DMS79 treated with DMSO at 0.1 percent for 48 hours (cell line): ENCODE results near the gene ANKRD11.

Experiments used
- DNase-seq: peaks from one replicate; lab custom pipeline; 2025; lab: John Stamatoyannopoulos, UW

Gene ANKRD11

DNA sequence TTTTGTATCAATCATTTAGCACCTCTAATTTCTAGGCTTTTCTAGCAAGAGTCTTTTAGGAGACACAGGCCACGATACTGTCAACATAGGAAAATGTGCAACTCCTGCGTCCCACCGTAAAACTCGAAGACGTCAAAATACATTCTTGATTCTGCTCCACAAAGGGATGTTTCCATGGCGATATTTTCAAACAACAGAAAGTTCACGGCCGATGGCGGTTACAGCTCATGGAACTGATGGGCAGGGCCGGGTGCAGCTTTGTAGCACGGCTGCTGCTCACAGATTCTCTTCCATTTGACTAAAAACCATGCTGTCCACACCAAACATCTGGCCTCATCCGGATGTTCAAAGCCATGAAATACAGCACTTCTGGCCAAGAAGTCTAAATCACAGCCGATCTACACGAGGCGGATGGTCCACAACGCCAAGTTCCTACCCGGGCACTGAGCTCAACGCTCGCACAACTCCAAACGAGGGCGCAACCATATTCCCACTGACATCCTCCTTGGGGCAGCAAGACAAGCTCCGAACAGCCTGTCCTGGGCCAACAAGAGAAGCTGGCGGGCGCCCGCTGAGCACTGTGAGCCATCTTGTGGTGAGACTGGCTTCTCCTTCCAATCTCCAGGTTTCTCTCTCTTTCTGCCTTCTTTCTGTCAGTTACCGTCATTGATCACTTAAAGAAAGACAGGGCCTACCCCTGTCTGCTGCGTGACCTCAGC is 193.0 kb downstream of the ANKRD11 start:
- DNase-seq, result no peak

DNA sequence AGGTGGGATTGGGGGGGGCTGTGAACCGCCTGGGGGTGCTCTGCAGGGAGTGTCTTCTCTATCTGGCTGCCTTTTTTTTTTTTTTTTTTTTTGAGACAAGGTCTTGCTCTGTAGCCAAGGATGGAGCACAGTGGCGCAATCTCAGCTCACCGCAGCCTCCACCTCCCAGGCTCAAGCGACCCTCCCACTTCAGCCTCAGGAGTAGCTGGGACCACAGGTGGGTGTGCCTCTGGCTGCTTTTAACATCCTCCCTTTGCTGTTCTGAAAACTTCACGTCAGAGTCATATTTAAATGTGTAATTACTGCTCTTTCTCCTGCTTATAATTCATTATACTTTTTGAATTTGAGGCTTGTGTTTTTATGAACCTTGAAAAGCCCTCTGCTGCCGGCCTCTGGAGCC is 194.4 kb downstream of the ANKRD11 start:
- no peak for DNase-seq

DNA sequence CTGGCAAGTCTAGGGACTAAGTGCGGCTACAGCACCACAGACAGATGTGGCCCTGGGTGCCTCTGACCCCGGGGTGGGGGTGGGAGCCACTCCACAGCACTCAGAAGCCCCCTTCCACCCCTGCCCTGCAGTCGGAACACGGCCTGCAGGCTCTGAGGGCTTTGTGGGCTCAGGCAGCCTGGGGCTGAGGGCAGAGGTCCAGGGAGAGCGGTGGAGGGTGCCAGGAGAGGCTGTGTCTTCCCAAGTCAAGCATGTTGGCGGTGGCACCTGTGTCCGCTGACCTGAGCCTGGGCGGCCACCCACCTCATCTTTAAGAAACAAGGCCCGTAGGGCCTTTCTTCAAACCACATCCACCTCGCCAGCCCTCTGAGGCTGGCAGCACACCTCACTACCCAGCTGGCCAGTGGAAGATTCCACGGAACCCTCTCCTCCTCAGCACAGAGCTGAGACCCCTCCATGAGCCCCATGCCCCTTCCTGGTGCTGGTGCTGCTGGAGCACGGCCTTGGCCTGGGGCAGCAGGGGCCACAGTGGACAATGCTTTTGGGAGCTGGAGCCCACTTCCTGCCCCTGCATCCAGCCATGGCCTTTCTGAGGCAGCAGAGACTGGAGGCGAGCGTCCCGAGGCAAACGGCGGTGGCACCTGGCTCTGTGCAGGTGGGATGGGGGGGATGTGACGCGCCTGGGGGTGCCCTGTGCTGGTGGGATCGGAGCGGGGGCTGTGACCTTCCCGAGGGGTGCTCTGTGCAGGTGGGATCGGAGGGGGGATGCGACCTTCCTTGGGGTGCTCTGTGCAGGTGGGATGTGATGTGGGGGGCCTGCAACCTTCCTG is 195.1 kb downstream of the ANKRD11 start:
- DNase-seq, result no peak

DNA sequence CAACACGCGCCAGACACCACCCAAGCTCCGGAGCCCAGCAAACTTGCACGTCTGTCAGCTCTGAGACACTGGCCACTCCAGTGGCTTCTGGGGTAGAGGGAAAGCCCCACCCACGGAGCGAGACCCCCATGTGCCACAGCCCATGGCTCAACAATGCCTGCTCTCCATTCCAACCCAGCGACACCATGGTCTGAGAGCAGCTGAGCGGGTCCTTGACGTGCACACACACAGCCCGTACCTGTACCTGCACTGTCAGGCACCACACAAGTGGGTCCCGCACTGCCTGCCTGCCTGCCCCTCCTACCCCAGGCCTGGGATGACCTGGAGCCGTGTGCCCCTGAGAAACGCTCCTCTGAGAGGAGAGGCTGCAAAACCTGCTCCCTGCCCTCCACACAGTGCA is 195.9 kb downstream of the ANKRD11 start:
- no peak for DNase-seq

DNA sequence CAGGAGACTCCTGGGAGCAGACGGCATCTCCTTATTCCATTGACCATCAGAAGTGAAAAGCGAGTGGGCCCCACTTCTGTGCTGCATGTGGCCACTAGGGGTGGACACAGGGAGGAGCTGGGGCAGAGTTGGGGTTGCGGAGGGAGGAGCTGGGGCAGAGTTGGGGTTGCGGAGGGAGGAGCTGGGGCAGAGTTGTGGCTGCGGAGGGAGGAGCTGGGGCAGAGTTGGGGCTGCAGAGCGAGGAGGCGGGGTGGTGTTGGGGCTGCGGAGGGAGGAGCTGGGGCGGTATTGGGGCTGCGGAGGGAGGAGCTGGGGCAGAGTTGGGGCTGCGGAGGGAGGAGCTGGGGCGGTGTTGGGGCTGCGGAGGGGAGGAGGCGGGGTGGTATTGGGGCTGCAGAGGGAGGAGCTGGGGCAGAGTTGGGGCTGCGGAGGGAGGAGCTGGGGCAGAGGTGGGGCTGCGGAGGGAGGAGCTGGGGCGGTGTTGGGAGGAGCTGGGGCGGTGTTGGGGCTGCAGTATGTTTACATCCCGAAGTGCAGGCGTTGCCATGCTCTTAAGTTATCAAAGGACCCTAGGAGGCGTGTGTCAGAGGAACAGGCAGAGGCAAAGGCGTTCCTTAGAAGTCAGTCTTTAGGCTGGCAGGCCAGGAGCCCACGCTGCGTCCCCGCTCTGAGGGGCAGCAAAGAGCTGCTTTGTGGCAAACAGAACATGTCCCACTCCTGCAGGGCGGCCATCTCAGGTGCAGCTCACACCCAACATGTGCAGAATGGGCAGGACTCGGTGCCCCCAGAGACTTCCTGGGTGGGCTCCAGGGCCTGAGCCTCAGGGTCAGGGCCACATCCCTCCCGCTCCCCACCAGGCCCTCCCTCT is 196.9 kb downstream of the ANKRD11 start:
- DNase-seq, result no peak

DNA sequence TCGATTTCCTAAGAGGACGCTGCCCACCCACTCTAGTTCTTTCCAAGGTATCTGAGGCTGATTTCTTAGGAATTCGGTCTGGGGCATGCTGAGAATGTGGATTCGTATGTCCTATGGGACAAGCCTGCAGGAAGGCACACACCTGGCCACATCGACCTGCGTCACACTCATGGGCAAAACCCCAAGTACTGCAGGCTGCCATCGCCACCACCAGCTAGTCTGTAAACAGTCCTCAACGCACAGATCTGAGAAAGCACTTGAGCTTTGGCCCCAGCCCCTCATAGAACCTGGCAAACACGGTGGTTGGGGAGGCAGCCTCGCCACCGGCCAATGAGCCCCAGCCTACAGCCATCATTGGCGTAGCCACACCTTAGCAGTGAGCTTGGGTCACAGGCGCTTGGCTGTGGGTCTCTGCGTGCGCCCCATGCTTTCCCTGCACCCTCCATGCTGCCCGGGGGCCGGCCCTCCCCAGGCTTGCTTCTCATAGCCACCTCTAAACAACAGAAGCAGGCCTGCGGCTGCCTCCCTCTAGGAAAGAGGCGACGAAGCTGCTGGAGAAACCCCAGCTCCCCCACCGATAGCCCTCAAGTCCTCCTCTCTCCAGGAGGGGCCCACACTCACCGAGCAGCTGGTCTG is 197.8 kb downstream of the ANKRD11 start:
- no peak for DNase-seq

DNA sequence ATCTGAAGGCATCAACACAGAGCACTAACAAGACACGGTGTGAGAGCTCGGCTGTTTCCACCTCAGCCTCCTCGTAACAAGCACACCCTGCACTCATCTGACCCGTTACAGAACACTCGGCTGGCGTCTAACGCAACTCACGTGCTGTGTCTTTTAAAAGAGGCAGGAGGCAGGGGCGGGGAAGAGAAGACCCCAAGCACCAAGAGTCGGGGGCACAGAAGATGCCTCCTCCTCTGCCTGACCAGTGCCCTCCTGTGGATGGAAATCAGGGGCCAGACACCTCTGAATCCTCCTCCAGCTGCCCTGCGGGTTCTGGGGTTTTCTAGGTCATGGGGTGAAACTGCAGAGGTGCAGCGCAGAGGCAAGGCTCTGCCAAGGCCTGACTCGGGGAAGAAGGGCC is 198.6 kb downstream of the ANKRD11 start:
- DNase-seq, result no peak

GRCh38 chr16:89291363-89291762 is 199.0 kb downstream of the ANKRD11 start:
- no peak for DNase-seq

DNA sequence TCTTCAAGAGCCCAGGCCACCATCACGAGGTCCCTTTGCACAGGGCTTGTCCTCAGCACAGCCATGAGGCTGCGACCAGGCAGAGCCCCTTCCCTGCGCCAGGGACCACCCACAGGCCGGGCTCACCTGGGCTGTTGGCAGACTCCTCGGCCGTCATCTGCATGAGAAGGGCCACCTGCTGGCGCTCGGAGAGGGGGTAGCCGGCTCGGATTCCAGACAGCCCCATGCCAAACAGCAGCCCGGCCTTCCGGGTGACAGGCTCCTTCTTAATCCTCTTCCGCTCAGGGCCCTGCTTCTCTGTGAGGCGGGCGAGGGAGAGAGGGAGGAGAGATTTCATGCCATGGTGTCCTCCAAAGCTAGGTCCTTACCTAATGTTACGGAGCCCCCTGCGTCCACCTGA is 199.5 kb downstream of the ANKRD11 start:
- no peak for DNase-seq

DNA sequence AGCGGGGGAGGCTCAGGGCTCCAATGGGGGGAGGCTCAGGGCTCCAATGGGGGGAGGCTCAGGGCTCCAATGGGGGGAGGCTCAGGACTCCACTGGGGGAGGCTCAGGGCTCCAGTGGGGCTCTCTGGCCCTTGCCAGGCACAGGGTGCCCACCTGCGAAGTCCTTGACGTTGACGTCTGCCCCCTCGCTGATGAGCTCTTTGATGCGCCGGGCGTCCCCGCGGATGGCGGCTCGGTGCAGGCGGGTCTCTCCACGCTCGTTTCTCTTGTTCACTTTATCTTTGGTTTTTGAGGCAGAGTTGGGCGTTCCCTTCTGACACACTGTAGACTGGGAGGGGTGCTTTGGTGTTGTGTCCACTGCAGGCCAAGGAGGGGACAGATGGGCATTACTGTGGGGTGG is 199.9 kb downstream of the ANKRD11 start:
- no peak for DNase-seq

DNA sequence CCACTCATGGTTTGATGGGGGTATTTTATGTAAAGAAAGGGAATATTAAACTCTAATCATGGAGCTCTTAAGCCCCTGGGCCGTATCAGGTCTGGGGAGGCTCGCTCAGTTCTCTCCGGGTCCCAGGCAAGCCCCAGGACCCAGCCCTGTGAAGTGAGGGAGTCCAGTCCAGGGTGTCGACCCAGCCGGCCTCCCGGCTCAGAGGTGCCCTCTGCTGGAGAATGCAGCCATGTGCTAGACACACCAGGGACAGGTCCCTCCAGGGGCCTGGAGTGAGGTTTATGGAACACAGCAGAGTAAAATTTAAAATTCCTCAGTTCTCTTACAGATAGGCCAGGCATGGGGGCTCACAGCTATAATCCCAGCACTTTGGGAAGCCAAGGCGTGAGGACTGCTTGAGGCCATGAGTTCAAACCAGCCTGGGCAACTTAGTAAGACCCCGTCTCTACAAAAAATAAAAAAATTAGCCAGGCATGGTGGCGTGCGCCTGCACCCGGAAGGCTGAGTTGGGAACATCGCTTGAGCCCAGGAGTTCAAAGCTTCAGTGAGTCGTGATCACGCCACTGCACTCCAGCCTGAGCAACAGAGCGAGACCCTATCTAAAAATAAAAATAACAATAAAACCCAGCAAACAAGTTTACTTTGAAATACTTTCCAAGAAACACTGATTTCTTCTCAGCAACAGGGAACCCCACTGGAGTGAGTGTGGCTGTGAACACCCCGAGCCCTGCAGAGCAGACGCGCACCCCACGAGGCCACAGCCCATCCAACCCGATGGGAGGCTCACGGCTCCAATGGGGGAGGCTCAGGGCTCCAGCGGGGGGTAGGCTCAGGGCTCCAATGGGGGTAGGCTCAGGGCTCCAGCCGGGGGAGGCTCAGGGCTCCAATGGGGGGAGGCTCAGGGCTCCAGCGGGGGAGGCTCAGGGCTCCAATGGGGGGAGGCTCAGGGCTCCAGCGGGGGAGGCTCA is 200.6 kb downstream of the ANKRD11 start:
- peak; percentile 0 for DNase-seq

GRCh38 chr16:89288966-89289365 is 201.4 kb downstream of the ANKRD11 start:
- DNase-seq, result no peak

DNA sequence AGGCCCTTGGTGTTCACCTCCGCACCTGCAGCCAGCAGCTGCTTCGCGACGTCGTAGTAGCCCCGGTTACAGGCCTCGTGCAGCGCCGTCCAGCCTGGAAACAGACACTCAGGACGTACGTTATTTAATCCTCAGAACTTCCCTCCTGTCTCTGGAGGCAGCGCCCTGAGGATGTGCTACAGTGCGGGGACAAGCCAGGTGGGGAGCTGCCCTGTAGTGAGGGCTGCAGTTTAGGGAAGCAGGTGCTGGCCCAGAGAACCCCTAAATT is 201.8 kb downstream of the ANKRD11 start:
- DNase-seq, result no peak

DNA sequence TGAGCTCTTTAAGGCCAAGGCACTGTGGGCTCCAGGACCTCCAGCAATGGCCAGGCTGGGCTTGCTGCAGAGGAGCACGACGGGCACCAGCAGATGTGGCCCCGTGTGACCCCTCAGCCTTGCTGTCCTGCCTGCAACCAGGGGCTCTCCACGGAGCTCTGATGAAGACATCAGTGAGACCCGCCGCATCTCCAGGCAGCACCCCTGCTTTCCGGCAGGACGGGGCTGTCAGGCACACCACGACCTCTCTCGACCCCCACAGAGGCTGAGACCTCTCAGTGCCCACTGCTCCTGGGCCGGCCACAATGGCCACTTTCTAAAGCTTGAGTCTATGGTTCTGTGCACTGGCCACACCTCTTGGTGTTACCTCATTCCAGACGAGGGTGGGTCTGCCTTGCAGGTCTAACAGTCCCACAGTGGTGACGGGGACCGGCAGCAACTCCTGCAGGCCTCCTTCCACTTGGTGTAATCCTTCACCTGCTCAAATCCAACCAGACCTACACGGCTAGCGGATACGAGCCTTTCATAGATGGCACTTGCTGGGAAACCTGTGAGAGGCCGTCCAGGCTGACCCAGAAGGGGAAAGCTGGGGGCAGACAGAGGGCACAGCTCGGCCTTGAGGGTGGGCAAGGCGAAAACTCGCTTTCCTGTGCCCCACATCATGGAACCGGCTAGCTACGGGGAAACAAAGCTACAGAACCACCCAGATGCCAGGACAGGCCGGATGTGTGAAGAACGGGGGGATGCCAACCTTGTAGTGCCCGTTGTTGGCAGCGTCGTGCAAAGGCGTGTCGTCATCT is 202.4 kb downstream of the ANKRD11 start:
- DNase-seq, result no peak

- DNase-seq, result no peak
These were observed 204.3 kb downstream of the ANKRD11 start for GRCh38 chr16:89286096-89286495.

DNA sequence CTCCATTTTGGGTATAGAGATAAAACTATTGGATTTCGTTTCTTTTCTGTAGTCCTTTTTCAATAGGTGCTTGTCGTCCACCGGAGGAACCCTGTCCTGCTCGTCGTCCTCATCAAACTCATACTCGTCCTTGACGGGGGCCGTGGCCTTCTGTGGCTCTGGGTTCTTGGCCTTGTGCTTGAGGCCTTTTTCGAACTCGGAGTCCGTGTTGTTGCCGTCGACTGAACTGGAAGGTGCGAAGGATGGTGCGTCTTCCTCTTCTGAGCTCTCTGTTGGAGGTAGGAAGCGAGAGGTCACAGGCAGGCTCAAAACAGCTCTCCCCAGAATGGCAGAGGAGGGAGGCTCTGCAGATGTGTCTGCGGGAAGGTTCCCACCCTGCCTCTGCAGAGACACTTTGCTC is 205.0 kb downstream of the ANKRD11 start:
- DNase-seq, result no peak

DNA sequence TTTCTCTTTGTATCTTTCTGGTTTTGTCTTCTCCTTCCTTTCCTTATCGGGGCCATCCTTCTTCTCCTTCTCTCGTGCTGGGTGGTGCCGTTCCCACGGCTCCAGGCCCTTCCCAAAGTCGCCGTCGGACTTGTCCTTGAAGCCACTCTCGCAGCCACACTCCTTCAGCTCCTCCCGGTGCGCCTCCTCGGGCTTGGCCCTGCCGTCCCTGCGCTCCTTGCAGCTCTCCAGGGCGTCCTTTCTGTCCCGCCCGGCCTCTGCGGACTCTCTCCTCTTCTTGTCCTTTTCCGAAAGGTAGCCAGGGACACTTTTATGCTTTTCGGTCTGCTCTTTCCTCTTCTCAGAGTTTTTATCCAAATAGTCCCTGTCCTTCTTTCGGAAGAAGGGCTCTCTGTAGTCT is 206.9 kb downstream of the ANKRD11 start:
- no peak for DNase-seq

- DNase-seq, result no peak
These were observed 207.8 kb downstream of the ANKRD11 start for GRCh38 chr16:89282523-89282922.

GRCh38 chr16:89281829-89282228 is 208.5 kb downstream of the ANKRD11 start:
- DNase-seq, result no peak

DNA sequence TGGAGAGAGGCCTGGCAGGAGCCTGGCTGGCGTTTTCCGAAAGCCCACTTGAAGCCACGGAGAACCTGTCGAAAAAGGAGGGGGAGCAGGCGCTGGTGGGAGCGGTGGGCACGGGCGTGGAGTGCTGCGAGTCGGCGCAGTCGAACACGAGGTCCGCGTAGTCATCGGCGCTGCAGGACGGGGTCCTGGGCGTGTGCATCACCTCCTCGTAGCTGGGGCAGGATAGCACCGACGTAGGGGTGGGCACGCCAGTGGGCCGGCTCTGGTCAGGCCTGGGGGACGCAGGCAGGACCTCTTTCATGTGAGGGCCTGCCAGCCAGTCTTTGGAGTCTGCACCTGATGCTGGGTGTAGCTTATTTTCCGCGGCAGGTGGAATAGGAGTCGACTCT is 209.2 kb downstream of the ANKRD11 start:
- DNase-seq, result no peak
